WTC11 (cell line): ENCODE measurements around the gene DIDO1. TPM values are rescaled to one million over a fixed set of nuclear protein-coding genes. Genes with fewer than 3 reads are reported as not detected.

Source experiments
- ATAC-seq: fragments of 200-7000 bp; cut with Tn5 transposase; 2 replicates; pipeline ENCODE4 v1.10.0; 2021; ENCODE audit warnings: mild to moderate bottlenecking, moderate library complexity
- CTCF ChIA-PET: fragments of 300-600 bp; sonication (Branson Sonifier 250); formaldehyde crosslinking; loops from one replicate; lab custom pipeline; 2021; ENCODE audit warnings: antibody characterized with exemption; lab: Charles Lee
- POLR2A ChIA-PET: fragments of 350-600 bp; sonication (Branson Sonifier 250); formaldehyde crosslinking; loops from one replicate; lab custom pipeline; 2021; ENCODE audit warnings: antibody characterized with exemption; lab: Charles Lee
- DNase-seq: peaks from one replicate; pipeline ENCODE4 v3.0.0; 2021; ENCODE audit warnings: low spot score
- H3K27ac Mint-ChIP-seq: 2 replicates; pipeline ENCODE4 v1.8.0; 2021; ENCODE audit warnings: mixed read lengths
- H3K27me3 Mint-ChIP-seq: 2 replicates; pipeline ENCODE4 v1.8.0; 2021; ENCODE audit warnings: low read depth, mild to moderate bottlenecking, moderate library complexity, mixed read lengths
- H3K36me3 Mint-ChIP-seq: 2 replicates; pipeline ENCODE4 v1.8.0; 2021; ENCODE audit warnings: mixed read lengths
- H3K4me1 Mint-ChIP-seq: 2 replicates; pipeline ENCODE4 v1.8.0; 2022; ENCODE audit warnings: mixed read lengths
- H3K4me3 Mint-ChIP-seq: 2 replicates; pipeline ENCODE4 v1.8.0; 2021; ENCODE audit warnings: mild to moderate bottlenecking, moderate library complexity, mixed read lengths
- H3K9me3 Mint-ChIP-seq: 2 replicates; pipeline ENCODE4 v1.8.0; 2021; ENCODE audit warnings: mixed read lengths
- ATF1 ChIP-seq: sonication (generic); formaldehyde crosslinking; IDR thresholded peaks from 2 replicates; pipeline ENCODE4 v1.8.1; 2023; ENCODE audit warnings: mild to moderate bottlenecking, moderate library complexity, missing genetic modification reagents
- CREM ChIP-seq: sonication (generic); formaldehyde crosslinking; IDR thresholded peaks from 2 replicates; pipeline ENCODE4 v1.8.1; 2022; ENCODE audit warnings: mild to moderate bottlenecking, missing genetic modification reagents, moderate library complexity
- FOXK1 ChIP-seq: sonication (generic); formaldehyde crosslinking; IDR thresholded peaks from 2 replicates; pipeline ENCODE4 v1.8.0; 2022; ENCODE audit warnings: mild to moderate bottlenecking, moderate library complexity, missing genetic modification reagents
- FOXP1 ChIP-seq: sonication (generic); formaldehyde crosslinking; IDR thresholded peaks from 2 replicates; pipeline ENCODE4 v1.8.0; 2022; ENCODE audit warnings: missing genetic modification reagents, mild to moderate bottlenecking, moderate library complexity, borderline replicate concordance
- GABPB1 ChIP-seq: sonication (generic); formaldehyde crosslinking; IDR thresholded peaks from 2 replicates; pipeline ENCODE4 v1.8.1; 2023; ENCODE audit warnings: mild to moderate bottlenecking, missing genetic modification reagents
- HMGA2 ChIP-seq: fragments of 250-450 bp; sonication (Bioruptor Pico); IDR thresholded peaks from 2 replicates; pipeline ENCODE4 v1.4.0; 2021; ENCODE audit warnings: mild to moderate bottlenecking, moderate library complexity
- HMGXB4 ChIP-seq: sonication (generic); formaldehyde crosslinking; IDR thresholded peaks from 2 replicates; pipeline ENCODE4 v1.8.1; 2023; ENCODE audit warnings: mild to moderate bottlenecking, moderate library complexity, missing genetic modification reagents
- MLX ChIP-seq: sonication (generic); formaldehyde crosslinking; IDR thresholded peaks from 2 replicates; pipeline ENCODE4 v1.8.1; 2023; ENCODE audit warnings: mild to moderate bottlenecking, missing genetic modification reagents, moderate library complexity
- NFYB ChIP-seq: sonication (generic); formaldehyde crosslinking; conservative IDR thresholded peaks from 2 replicates; pipeline ENCODE4 v1.8.0; 2022; ENCODE audit warnings: low read depth, missing genetic modification reagents
- PRRX2 ChIP-seq: fragments of 250-450 bp; sonication (Bioruptor Pico); IDR thresholded peaks from 2 replicates; pipeline ENCODE4 v1.8.0; 2021; ENCODE audit warnings: mild to moderate bottlenecking
- SP1 ChIP-seq: sonication (generic); formaldehyde crosslinking; conservative IDR thresholded peaks from 2 replicates; pipeline ENCODE4 v1.8.1; 2022; ENCODE audit warnings: missing genetic modification reagents
- TCF7 ChIP-seq: sonication (generic); formaldehyde crosslinking; IDR thresholded peaks from 2 replicates; pipeline ENCODE4 v1.8.0; 2022; ENCODE audit warnings: mild to moderate bottlenecking, low read depth, missing genetic modification reagents, moderate library complexity
- TP53 ChIP-seq: sonication (generic); formaldehyde crosslinking; IDR thresholded peaks from 2 replicates; pipeline ENCODE4 v1.8.1; 2023; ENCODE audit warnings: mild to moderate bottlenecking, missing genetic modification reagents
- ZBTB21 ChIP-seq: sonication (generic); formaldehyde crosslinking; IDR thresholded peaks from 2 replicates; pipeline ENCODE4 v1.8.1; 2023; ENCODE audit warnings: mild to moderate bottlenecking, missing genetic modification reagents, borderline replicate concordance
- ZNF121 ChIP-seq: sonication (generic); formaldehyde crosslinking; IDR thresholded peaks from 2 replicates; pipeline ENCODE4 v1.8.0; 2023; ENCODE audit warnings: missing genetic modification reagents
- ZNF281 ChIP-seq: sonication (generic); formaldehyde crosslinking; IDR thresholded peaks from 2 replicates; pipeline ENCODE4 v1.8.0; 2023; ENCODE audit warnings: mild to moderate bottlenecking, missing genetic modification reagents
- ZNF317 ChIP-seq: sonication (generic); formaldehyde crosslinking; IDR thresholded peaks from 2 replicates; pipeline ENCODE4 v1.8.1; 2023; ENCODE audit warnings: low read depth, mild to moderate bottlenecking, moderate library complexity, missing genetic modification reagents, borderline replicate concordance
- ZNF423 ChIP-seq: fragments of 250-450 bp; sonication (Bioruptor Pico); IDR thresholded peaks from 2 replicates; pipeline ENCODE4 v2.1.2; 2022; ENCODE audit warnings: mild to moderate bottlenecking, moderate library complexity
- total RNA-seq: library from RNA; stranded (reverse); gene quantifications from 3 replicates; pipeline ENCODE4 v1.2.3, GENCODE V29; 2021
- TF ChIP-seq, protein P1 (sequence below): sonication (generic); formaldehyde crosslinking; IDR thresholded peaks from 2 replicates; pipeline ENCODE4 v1.8.1; 2022; ENCODE audit warnings: mild to moderate bottlenecking, moderate library complexity, missing genetic modification reagents
- TF ChIP-seq, protein P2 (sequence below): sonication (generic); formaldehyde crosslinking; IDR thresholded peaks from 2 replicates; pipeline ENCODE4 v1.8.0; 2022; ENCODE audit warnings: mild to moderate bottlenecking, missing genetic modification reagents
- TF ChIP-seq, protein P3 (sequence below): fragments of 250-450 bp; sonication (Bioruptor Pico); IDR thresholded peaks from 2 replicates; pipeline ENCODE4 v1.9.0; 2021; ENCODE audit warnings: moderate library complexity, mild to moderate bottlenecking, inconsistent platforms, borderline replicate concordance
- TF ChIP-seq, protein P4 (sequence below): sonication (generic); formaldehyde crosslinking; conservative IDR thresholded peaks from 2 replicates; pipeline ENCODE4 v1.8.1; 2022; ENCODE audit warnings: mild to moderate bottlenecking, missing genetic modification reagents

The DIDO1 gene
- total RNA-seq, 1 experiment from 2014 or later = 87.3 TPM

- Mint-ChIP-seq H3K27me3 (peaks cover 3% of the 10 kb centered on the region; the same call in 1 of the 2 replicates), H3K36me3 (peaks cover 11% of the 10 kb centered on the region), H3K27ac (peak within 1 kb of the TSS; percentile 53)
- POLR2A ChIA-PET = interaction anchor here (0.7 to 1.1 kb wide), 4 partner anchors 14 to 827 kb away, joined by 3 to 4 read pairs (median 4); partner anchors contain the start of gene GID8
- DNase-seq = peak; percentile 81
- TF ChIP-seq NFYB (CRISPR knock-in tag) (no peak), ZNF423 (CRISPR knock-in tag) (peak; percentile 96), FOXP1 (CRISPR knock-in tag) (peak; percentile 85; the same call in 1 of the 2 replicates), TCF7 (CRISPR knock-in tag) (0 out of 2 replicates have a peak, but pooled peaks have one; percentile 43), ZNF121 (CRISPR knock-in tag) (no peak), PRRX2 (no peak), FOXK1 (CRISPR knock-in tag) (peak; percentile 16; the same call in 1 of the 2 replicates), ZNF317 (0 out of 2 replicates have a peak, but pooled peaks have one; percentile 44), MLX (CRISPR knock-in tag) (peak; percentile 56; the same call in 1 of the 2 replicates), GABPB1 (CRISPR knock-in tag) (peak; percentile 78), CREM (CRISPR knock-in tag) (0 out of 2 replicates have a peak, but pooled peaks have one; percentile 50), HMGXB4 (CRISPR knock-in tag) (peak; percentile 61; the same call in 1 of the 2 replicates), SP1 (CRISPR knock-in tag) (peak; percentile 94), HMGA2 (CRISPR knock-in tag) (no peak)
- TF ChIP-seq, protein P1, sequence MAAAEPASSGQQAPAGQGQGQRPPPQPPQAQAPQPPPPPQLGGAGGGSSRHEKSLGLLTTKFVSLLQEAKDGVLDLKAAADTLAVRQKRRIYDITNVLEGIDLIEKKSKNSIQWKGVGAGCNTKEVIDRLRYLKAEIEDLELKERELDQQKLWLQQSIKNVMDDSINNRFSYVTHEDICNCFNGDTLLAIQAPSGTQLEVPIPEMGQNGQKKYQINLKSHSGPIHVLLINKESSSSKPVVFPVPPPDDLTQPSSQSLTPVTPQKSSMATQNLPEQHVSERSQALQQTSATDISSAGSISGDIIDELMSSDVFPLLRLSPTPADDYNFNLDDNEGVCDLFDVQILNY (CRISPR knock-in tag) = peak; percentile 80; the same call in 1 of the 2 replicates
- TF ChIP-seq, protein P2, sequence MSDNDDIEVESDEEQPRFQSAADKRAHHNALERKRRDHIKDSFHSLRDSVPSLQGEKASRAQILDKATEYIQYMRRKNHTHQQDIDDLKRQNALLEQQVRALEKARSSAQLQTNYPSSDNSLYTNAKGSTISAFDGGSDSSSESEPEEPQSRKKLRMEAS (CRISPR knock-in tag) = peak; percentile 90
- TF ChIP-seq, protein P3, sequence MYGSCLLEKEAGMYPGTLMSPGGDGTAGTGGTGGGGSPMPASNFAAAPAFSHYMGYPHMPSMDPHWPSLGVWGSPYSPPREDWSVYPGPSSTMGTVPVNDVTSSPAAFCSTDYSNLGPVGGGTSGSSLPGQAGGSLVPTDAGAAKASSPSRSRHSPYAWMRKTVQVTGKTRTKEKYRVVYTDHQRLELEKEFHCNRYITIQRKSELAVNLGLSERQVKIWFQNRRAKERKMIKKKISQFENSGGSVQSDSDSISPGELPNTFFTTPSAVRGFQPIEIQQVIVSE (CRISPR knock-in tag) = no peak
- TF ChIP-seq, all 79 proteins: peak for 12
- Mint-ChIP-seq H3K4me1 (peaks cover 28% of the 10 kb centered on the region), H3K4me3 (peak within 1 kb of the TSS; percentile 74), H3K9me3 (no peaks in the 10 kb centered on the region)
- CTCF ChIA-PET = interaction anchor here (0.6 to 2.6 kb wide), 13 partner anchors 13 to 362 kb away, joined by 3 to 13 read pairs (median 4); partner anchors contain the start of gene OGFR
- ATAC-seq = peak; percentile 79
Observed at GRCh38 chr20:62861726-62862336, 64.5 kb downstream of the DIDO1 start, which contains the start of gene TCFL5. Gene TCFL5, minus strand, starts transcription at chr20:62861822. Its CDS starts 152 bp downstream, at chr20:62861670.

- H3K9me3 Mint-ChIP-seq = no peaks in the 10 kb centered on the region
- POLR2A ChIA-PET = interaction anchor here (0.5 to 1.1 kb wide), 4 partner anchors 14 to 76 kb away, joined by 3 to 4 read pairs (median 4); partner anchors contain the start of gene GID8
- H3K27ac Mint-ChIP-seq = no peak overlapping the region
- H3K36me3 Mint-ChIP-seq = peaks cover 12% of the 10 kb centered on the region
- H3K27me3 Mint-ChIP-seq = peaks cover 3% of the 10 kb centered on the region; the same call in 1 of the 2 replicates
- ATAC-seq (peak; percentile 9), DNase-seq (no peak)
- peak overlapping the region; percentile 24; the same call in 1 of the 2 replicates for H3K4me3 Mint-ChIP-seq
- H3K4me1 Mint-ChIP-seq = peaks cover 28% of the 10 kb centered on the region
- CTCF ChIA-PET = interaction anchor here (0.6 to 2.6 kb wide), 14 partner anchors 14 to 361 kb away, joined by 3 to 13 read pairs (median 4); partner anchors contain the start of gene OGFR
- TF ChIP-seq ATF1 (CRISPR knock-in tag) = no peak
- TF ChIP-seq NFYB (CRISPR knock-in tag) = no peak
- TF ChIP-seq, protein P4, sequence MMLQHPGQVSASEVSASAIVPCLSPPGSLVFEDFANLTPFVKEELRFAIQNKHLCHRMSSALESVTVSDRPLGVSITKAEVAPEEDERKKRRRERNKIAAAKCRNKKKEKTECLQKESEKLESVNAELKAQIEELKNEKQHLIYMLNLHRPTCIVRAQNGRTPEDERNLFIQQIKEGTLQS (CRISPR knock-in tag) = no peak
- no peak for TF ChIP-seq ZBTB21 (CRISPR knock-in tag)
- TF ChIP-seq TP53 (CRISPR knock-in tag) = no peak
- TF ChIP-seq HMGA2 (CRISPR knock-in tag) = no peak
- TF ChIP-seq ZNF281 (CRISPR knock-in tag) = no peak
- 0 out of 2 replicates have a peak, but pooled peaks have one; percentile 39 for TF ChIP-seq FOXP1 (CRISPR knock-in tag)
- TF ChIP-seq MLX (CRISPR knock-in tag) = no peak
- TF ChIP-seq FOXK1 (CRISPR knock-in tag) = peak; percentile 26; the same call in 1 of the 2 replicates
Observed at GRCh38 chr20:62860924-62861691, 65.2 kb downstream of the DIDO1 start.
